K562 (cell line): ENCODE results near the gene S100G. TPM values are rescaled to one million over a fixed set of nuclear protein-coding genes. Genes with fewer than 3 reads are reported as not detected.

Experiments
- AFF4 ChIP-seq: sonication (generic); formaldehyde crosslinking; IDR thresholded peaks from 2 replicates; pipeline ENCODE4 v1.8.0; 2023; ENCODE audit warnings: mild to moderate bottlenecking, missing genetic modification reagents
- NFE2L1 ChIP-seq: fragments of 450-650 bp; IDR thresholded peaks from 2 replicates; pipeline ENCODE4 v1.6.1; 2016; ENCODE audit warnings: missing genetic modification characterization, low read depth, mild to moderate bottlenecking, missing compliant biosample characterization, moderate library complexity, borderline replicate concordance
- SIN3A ChIP-seq, 2 experiments: fragments of 150-350 bp in 1 of 2; IDR thresholded peaks; 2 replicates each; pipeline ENCODE4 v1.6.1; 2011 to 2016; ENCODE audit warnings: borderline replicate concordance in 2 of 2, low read depth in 2 of 2, low read length in 2 of 2, mild to moderate bottlenecking in 2 of 2, moderate library complexity in 2 of 2; ENCODE audit not compliant: control insufficient read depth in 1 of 2
- SNAPC5 ChIP-seq: fragments of 250-450 bp; sonication (Bioruptor Pico); IDR thresholded peaks from 2 replicates; pipeline ENCODE4 v1.8.0; 2021; ENCODE audit warnings: moderate library complexity, mild to moderate bottlenecking, inconsistent platforms
- ZNF316 ChIP-seq: fragments of 450-650 bp; IDR thresholded peaks from 2 replicates; pipeline ENCODE4 v1.6.1; 2016
- ZNF449 ChIP-seq: fragments of 250-450 bp; sonication (Bioruptor Pico); IDR thresholded peaks from 2 replicates; pipeline ENCODE4 v1.8.0; 2022; ENCODE audit warnings: moderate library complexity, mild to moderate bottlenecking, inconsistent platforms
- ZNF592 ChIP-seq: fragments of 450-650 bp; IDR thresholded peaks from 2 replicates; pipeline ENCODE4 v1.6.1; 2017; ENCODE audit warnings: antibody characterized with exemption, mild to moderate bottlenecking
- polyA plus RNA-seq, 8 experiments: library from polyadenylated mRNA; depleted of rRNA in 4 of 8; stranded (reverse) in 5 of 8; unstranded in 3 of 8; fragments of >200 nt; fragmentation: Nextera tagmentation in 2 of 8; fragmentation: Illumina TruSeq in 1 of 8; extraction: Ambion mirVana in 2 of 8; extraction: Trizol in 1 of 8; gene quantifications; 2 replicates each; pipeline versions ENCODE4 v1.2.1 to v1.2.3, GENCODE V29; 2011 to 2014; ENCODE audit warnings: inconsistent platforms in 1 of 8, missing spikeins in 1 of 8
- total RNA-seq, 7 experiments: library from RNA; depleted of rRNA in 6 of 7; stranded (reverse); fragments of >200 nt in 6 of 7; fragmentation: Illumina TruSeq in 2 of 7; extraction: Trizol in 2 of 7; gene quantifications; 2 replicates each; pipeline versions ENCODE4 v1.2.1 to v1.2.3, GENCODE V29; 2011 to 2021; ENCODE audit warnings: low replicate concordance in 1 of 7
- TF ChIP-seq, protein P1 (sequence below): IDR thresholded peaks from 2 replicates; pipeline ENCODE4 v1.6.1; 2012; ENCODE audit warnings: low read depth, low read length, improper control_type of control experiment, borderline replicate concordance
- TF ChIP-seq, protein P2 (sequence below), 3 experiments: fragments of 200-800 bp in 1 of 3; sonication (Bioruptor generic) in 1 of 3; sonication (generic) in 1 of 3; formaldehyde crosslinking in 1 of 3; IDR thresholded peaks; 2 replicates each; pipeline versions ENCODE4 v1.6.1 to v1.8.0; 2016 to 2022; ENCODE audit warnings: mild to moderate bottlenecking in 2 of 3, missing compliant biosample characterization in 2 of 3, missing genetic modification characterization in 2 of 3, missing genetic modification reagents in 1 of 3
- TF ChIP-seq, protein P3 (sequence below): sonication (generic); IDR thresholded peaks from 2 replicates; pipeline ENCODE4 v1.6.1; 2016

Gene S100G
- total and polyA plus RNA-seq, 9 of the 15 experiments (the other 6 are each of a cell fraction or from before 2014, with no cell fraction given): not detected

DNA sequence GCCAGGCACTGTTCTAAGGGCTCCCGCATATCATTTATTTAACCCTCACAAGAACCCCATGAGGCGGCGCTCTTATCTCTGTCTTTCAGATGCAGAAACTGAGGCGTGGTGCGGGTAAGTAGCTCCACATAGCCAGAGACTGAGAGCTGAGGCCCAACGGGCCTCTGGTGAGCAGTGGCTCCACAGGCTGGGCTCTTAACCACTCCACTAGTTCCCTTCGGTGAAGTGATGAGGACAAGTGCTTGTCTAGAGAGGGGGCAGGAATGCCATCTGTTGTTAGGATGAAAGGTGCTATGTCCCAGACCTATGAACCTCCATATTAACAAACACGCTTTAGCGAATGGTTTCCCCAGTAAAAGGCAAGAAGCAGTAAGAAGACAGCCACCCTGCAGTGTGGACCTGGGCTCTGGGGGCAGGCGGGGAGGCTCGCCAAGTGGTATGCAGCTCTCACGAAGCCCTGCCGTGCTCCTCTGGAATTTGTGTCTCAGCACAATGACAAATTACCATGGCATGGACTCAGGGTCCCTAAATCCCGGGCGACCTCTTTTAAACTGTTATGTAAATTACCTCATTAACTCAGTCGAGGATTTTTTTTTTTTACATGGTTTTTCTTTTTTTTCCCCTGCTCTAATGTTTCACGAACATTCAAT is 20.9 kb upstream of the S100G start (continued):
- no peak for TF ChIP-seq SNAPC5
- TF ChIP-seq, protein P1, sequence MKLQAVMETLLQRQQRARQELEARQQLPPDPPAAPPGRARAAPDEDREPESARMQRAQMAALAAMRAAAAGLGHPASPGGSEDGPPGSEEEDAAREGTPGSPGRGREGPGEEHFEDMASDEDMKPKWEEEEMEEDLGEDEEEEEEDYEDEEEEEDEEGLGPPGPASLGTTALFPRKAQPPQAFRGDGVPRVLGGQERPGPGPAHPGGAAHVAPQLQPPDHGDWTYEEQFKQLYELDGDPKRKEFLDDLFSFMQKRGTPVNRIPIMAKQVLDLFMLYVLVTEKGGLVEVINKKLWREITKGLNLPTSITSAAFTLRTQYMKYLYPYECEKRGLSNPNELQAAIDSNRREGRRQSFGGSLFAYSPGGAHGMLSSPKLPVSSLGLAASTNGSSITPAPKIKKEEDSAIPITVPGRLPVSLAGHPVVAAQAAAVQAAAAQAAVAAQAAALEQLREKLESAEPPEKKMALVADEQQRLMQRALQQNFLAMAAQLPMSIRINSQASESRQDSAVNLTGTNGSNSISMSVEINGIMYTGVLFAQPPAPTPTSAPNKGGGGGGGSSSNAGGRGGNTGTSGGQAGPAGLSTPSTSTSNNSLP: 0 out of 2 replicates have a peak, but pooled peaks have one; percentile 33
- TF ChIP-seq, protein P2, sequence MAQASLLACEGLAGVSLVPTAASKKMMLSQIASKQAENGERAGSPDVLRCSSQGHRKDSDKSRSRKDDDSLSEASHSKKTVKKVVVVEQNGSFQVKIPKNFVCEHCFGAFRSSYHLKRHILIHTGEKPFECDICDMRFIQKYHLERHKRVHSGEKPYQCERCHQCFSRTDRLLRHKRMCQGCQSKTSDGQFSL (CRISPR knock-in tag; IDR thresholded peaks at IDR 0.05): no peak
- TF ChIP-seq, protein P2 (tag; IDR thresholded peaks at IDR 0.05): no peak
- TF ChIP-seq AFF4 (CRISPR knock-in tag): no peak
- peak; percentile 76; the same call in 1 of the 2 replicates for TF ChIP-seq ZNF592
- peak; percentile 37; the same call in 1 of the 2 replicates for TF ChIP-seq ZNF316
- TF ChIP-seq, protein P3, sequence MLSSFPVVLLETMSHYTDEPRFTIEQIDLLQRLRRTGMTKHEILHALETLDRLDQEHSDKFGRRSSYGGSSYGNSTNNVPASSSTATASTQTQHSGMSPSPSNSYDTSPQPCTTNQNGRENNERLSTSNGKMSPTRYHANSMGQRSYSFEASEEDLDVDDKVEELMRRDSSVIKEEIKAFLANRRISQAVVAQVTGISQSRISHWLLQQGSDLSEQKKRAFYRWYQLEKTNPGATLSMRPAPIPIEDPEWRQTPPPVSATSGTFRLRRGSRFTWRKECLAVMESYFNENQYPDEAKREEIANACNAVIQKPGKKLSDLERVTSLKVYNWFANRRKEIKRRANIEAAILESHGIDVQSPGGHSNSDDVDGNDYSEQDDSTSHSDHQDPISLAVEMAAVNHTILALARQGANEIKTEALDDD: peak; percentile 53; the same call in 1 of the 2 replicates
- no peak for TF ChIP-seq ZNF449 (CRISPR knock-in tag)
- TF ChIP-seq SIN3A (IDR thresholded peaks at IDR 0.05; ENCODE audit: borderline replicate concordance in 2 of 2, control insufficient read depth in 1 of 2, low read depth in 2 of 2, low read length in 2 of 2): no peak
- TF ChIP-seq NFE2L1 (tag): no peak
